Esophagus muscularis mucosa (tissue), 4 donors: ENCODE data around the gene TBC1D24.
A peak's percentile ranks its signal among the peaks of the same experiment; 100 is the strongest.

Source experiments
- EP300 ChIP-seq: sonication (generic); formaldehyde crosslinking; IDR thresholded peaks from one replicate; pipeline ENCODE4 v1.6.1; 2017; ENCODE audit warnings: antibody characterized with exemption
- POLR2A ChIP-seq: fragments of 450-650 bp; IDR thresholded peaks from one replicate; pipeline ENCODE4 v1.6.1; 2017; ENCODE audit warnings: antibody characterized with exemption, moderate library complexity, mild to moderate bottlenecking, low read depth
- TF ChIP-seq, protein P1 (sequence below), 3 experiments: fragments of 200-600 bp in 2 of 3; fragments of 450-650 bp in 1 of 3; sonication (generic) in 2 of 3; IDR thresholded peaks; one replicate each; pipeline ENCODE4 v1.5.1; 2017 to 2019; ENCODE audit warnings: antibody characterized with exemption in 3 of 3, mild to moderate bottlenecking in 2 of 3, moderate library complexity in 1 of 3

GRCh38 chr16:2429034-2429770, 45.7 kb upstream of the TBC1D24 start, which contains the start of gene CCNF:
- TF ChIP-seq POLR2A (peak; percentile 47), EP300 (no peak)
- TF ChIP-seq, protein P1, sequence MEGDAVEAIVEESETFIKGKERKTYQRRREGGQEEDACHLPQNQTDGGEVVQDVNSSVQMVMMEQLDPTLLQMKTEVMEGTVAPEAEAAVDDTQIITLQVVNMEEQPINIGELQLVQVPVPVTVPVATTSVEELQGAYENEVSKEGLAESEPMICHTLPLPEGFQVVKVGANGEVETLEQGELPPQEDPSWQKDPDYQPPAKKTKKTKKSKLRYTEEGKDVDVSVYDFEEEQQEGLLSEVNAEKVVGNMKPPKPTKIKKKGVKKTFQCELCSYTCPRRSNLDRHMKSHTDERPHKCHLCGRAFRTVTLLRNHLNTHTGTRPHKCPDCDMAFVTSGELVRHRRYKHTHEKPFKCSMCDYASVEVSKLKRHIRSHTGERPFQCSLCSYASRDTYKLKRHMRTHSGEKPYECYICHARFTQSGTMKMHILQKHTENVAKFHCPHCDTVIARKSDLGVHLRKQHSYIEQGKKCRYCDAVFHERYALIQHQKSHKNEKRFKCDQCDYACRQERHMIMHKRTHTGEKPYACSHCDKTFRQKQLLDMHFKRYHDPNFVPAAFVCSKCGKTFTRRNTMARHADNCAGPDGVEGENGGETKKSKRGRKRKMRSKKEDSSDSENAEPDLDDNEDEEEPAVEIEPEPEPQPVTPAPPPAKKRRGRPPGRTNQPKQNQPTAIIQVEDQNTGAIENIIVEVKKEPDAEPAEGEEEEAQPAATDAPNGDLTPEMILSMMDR (IDR thresholded peaks at IDR 0.05): peak in 1 of 3 experiments; percentile 50
